Lower lobe of right lung (tissue), 2 donors: Measurements from ENCODE around the gene PET100. TPM values are rescaled to one million over a fixed set of nuclear protein-coding genes. Genes with fewer than 3 reads are reported as not detected.

Source experiments
- ATAC-seq, 2 donors: fragments of 200-7000 bp; cut with Tn5 transposase; one replicate each; pipeline ENCODE4 v1.9.1; 2020 to 2022; ENCODE audit warnings: mild to moderate bottlenecking in 2 of 2, moderate library complexity in 2 of 2
- DNase-seq: peaks from one replicate; pipeline ENCODE4 v3.0.0-alpha.2; 2020
- H3K27ac ChIP-seq: fragments of 200-600 bp; one replicate; pipeline ENCODE4 v1.8.0; 2022
- H3K27me3 ChIP-seq: fragments of 200-600 bp; one replicate; pipeline ENCODE4 v1.8.0; 2022; ENCODE audit warnings: low read depth
- H3K36me3 ChIP-seq: fragments of 200-600 bp; one replicate; pipeline ENCODE4 v1.8.0; 2022; ENCODE audit warnings: mild to moderate bottlenecking
- H3K4me1 ChIP-seq: fragments of 200-600 bp; one replicate; pipeline ENCODE4 v1.8.0; 2022
- H3K4me3 ChIP-seq: fragments of 200-600 bp; one replicate; pipeline ENCODE4 v1.8.0; 2022; ENCODE audit warnings: mild to moderate bottlenecking
- H3K9me3 ChIP-seq: fragments of 200-600 bp; one replicate; pipeline ENCODE4 v1.8.0; 2022
- intact Hi-C: fragments of 100-400 bp; cut with DNase I; formaldehyde crosslinking; loops from one replicate; pipeline ENCODE4 v1.11.0; 2022
- total RNA-seq: library from RNA; stranded (reverse); fragmentation: NEBNext Ultra II Directional; extraction: Animal tissue kit (Norgen Biotek cat#: 25700); gene quantifications from one replicate; pipeline ENCODE4 v1.2.1, GENCODE V29; 2021
- TF ChIP-seq, protein P1 (sequence below): fragments of 200-600 bp; IDR thresholded peaks from one replicate; pipeline ENCODE4 v1.8.0; 2022; ENCODE audit warnings: antibody characterized with exemption, mild to moderate bottlenecking
- donor health status: DM: no; HTN: yes; CAD: no; lungs with severe emphysema.

Gene PET100
- total RNA-seq, 1 donor from 2014 or later, result 82.6 TPM

DNA sequence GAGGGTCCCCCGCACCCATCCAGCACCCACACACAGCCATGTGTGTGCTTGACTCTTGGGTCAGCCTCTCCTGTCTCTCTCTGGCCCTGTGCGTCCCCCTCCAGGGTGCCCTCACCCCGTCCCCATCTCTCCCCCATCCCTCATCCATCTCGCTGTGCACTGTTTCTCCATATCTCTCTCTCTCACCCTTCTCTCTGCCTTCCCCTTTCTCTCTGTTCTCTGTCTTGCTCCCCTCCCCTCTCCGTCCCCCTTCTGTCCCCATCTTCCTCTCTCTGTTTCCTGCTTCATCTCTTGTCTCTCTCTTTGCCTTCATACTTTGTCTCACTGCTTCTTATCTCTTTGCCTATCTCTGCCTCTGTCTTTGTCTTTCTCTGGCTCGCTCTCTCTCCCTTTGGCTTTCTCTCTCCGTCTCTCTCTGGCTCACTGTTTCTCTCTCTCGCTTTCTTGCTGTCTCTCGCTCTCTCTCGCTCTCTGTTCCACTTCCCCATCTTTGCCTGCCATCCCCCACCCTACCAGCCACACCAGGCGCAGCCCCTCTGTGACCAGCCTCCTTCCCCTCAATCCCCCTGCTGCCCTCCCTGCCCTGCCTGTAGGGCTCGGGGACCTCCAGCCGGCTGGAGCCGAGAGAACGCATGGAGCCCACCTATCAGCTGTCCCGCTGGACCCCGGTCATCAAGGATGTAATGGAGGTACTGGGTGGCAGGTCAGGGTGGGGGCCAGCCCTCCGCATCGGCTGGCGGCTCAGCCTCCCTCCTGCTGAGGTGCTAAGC, 16.2 kb downstream of the PET100 start:
- no peaks in the 10 kb centered on the region for H3K27me3 ChIP-seq
- ATAC-seq (no peak), DNase-seq (no peak)
- no peak overlapping the region for H3K4me3 ChIP-seq
- H3K27ac ChIP-seq, result no peak overlapping the region
- no peaks in the 10 kb centered on the region for H3K4me1 ChIP-seq
- H3K9me3 ChIP-seq, result no peaks in the 10 kb centered on the region
- intact Hi-C loops, result no loop called here
- TF ChIP-seq, protein P1, sequence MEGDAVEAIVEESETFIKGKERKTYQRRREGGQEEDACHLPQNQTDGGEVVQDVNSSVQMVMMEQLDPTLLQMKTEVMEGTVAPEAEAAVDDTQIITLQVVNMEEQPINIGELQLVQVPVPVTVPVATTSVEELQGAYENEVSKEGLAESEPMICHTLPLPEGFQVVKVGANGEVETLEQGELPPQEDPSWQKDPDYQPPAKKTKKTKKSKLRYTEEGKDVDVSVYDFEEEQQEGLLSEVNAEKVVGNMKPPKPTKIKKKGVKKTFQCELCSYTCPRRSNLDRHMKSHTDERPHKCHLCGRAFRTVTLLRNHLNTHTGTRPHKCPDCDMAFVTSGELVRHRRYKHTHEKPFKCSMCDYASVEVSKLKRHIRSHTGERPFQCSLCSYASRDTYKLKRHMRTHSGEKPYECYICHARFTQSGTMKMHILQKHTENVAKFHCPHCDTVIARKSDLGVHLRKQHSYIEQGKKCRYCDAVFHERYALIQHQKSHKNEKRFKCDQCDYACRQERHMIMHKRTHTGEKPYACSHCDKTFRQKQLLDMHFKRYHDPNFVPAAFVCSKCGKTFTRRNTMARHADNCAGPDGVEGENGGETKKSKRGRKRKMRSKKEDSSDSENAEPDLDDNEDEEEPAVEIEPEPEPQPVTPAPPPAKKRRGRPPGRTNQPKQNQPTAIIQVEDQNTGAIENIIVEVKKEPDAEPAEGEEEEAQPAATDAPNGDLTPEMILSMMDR, result no peak
- H3K36me3 ChIP-seq, result peaks cover 40% of the 10 kb centered on the region

DNA sequence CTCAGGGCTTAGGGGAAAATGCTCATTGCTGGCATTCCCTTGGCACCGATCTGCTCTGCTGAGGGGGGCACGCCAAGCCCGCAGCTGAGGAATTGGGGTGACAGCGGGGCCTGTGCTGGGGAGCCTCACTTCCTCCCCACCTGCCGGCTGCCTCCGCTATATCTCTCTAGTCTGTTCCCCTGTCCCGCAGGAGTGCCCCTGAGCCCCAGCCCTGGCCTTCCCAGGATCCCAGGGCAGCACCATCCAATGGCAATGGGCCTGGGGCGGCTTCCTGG, 16.8 kb downstream of the PET100 start:
- Histone ChIP-seq H3K27ac (no peak overlapping the region), H3K9me3 (no peaks in the 10 kb centered on the region), H3K27me3 (no peaks in the 10 kb centered on the region), H3K4me1 (no peaks in the 10 kb centered on the region), H3K36me3 (peaks cover 38% of the 10 kb centered on the region), H3K4me3 (no peak overlapping the region)
- TF ChIP-seq, protein P1, result no peak
- intact Hi-C loops, result no loop called here
- no peak for ATAC-seq
- no peak for DNase-seq

DNA sequence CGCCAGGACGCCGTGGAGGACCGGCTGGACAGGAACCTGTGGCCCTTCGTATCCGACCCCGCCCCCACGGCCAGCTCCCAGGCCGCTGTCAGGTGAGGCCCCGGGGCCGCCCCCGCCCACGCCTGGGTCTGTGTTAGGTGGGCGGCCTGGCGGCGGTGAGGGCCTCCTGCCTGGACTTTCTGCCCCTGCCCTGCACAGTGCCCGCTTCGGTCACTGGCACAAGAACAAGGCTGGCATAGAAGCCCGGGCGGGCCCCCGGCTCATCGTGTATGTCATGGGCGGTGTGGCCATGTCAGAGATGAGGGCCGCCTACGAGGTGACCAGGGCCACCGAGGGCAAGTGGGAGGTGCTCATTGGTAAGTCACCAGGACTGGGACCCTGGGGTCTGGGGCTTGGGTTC, 17.6 kb downstream of the PET100 start:
- no peaks in the 10 kb centered on the region for H3K27me3 ChIP-seq
- intact Hi-C loops, result no loop called here
- TF ChIP-seq, protein P1, result no peak
- peaks cover 1% of the 10 kb centered on the region for H3K4me1 ChIP-seq
- DNase-seq (no peak), ATAC-seq (no peak)
- no peaks in the 10 kb centered on the region for H3K9me3 ChIP-seq
- peaks cover 31% of the 10 kb centered on the region for H3K36me3 ChIP-seq
- H3K4me3 ChIP-seq, result no peak overlapping the region
- no peak overlapping the region for H3K27ac ChIP-seq

DNA sequence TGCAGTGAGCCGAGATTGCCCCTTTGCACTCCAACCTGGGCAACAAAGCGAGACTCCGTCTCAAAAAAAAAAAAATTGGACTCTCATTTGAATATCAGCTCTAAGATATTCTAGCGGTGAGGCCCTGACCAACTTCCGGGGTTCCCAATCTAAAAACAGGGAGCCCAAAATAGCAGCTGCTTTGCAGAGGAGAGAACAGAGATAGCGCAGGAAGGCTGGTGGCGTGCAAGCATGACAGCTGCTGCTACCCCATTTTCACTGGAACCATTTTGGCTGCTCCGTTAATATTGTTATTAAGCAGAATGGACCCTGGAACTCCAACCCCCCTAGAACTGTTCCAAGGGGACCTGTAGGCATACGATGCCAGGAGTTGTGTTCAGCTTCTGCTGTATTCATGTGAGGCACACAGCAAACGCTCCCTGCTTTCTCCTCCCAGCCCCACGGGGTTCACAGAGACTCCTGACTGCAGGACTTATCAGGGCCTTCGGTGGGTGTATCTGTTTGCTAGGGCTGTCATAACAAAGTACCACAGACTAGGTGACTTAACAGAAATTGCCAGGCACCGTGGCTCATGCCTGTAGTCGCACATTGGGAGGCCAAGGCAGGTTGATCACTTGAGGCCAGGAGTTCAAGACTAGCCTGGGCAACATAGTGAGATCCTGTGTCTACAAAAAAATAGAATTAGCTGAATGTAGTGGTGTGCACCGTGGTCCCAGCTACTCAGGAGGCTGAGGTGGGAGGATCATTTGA, 18.8 kb downstream of the PET100 start:
- intact Hi-C loops, result no loop called here
- peaks cover 10% of the 10 kb centered on the region for H3K4me1 ChIP-seq
- no peak for ATAC-seq

DNA sequence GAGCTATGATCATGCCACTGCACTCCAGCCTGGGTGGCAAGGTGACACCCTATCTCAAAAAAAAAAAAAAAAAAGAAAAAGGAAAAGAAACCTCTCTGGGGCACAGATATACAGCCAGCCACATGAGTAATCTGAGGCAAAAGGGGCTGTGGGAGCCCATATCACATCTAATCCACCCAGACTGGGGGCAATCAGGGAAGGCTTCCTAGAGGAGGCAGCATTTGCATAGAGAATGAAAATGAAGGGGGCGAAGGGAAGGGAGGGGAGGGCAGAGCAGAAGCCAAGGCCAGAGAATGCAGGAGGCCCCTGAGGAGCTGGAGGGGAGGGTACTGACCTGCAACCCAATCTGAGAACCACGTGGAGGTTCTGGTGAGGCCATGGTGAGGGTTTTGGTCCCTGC, 20.6 kb downstream of the PET100 start:
- Histone ChIP-seq H3K27me3 (no peaks in the 10 kb centered on the region), H3K4me1 (peaks cover 21% of the 10 kb centered on the region), H3K27ac (no peak overlapping the region), H3K4me3 (no peak overlapping the region), H3K9me3 (no peaks in the 10 kb centered on the region), H3K36me3 (peaks cover 17% of the 10 kb centered on the region)
- DNase-seq (no peak), ATAC-seq (no peak)
- intact Hi-C loops, result no loop called here
- TF ChIP-seq, protein P1, result no peak

More for the DNA sequence above, 18.8 kb downstream of the PET100 start:
- no peak for DNase-seq
- H3K27ac ChIP-seq, result no peak overlapping the region
- H3K36me3 ChIP-seq, result peaks cover 26% of the 10 kb centered on the region
- H3K4me3 ChIP-seq, result no peak overlapping the region
- H3K9me3 ChIP-seq, result no peaks in the 10 kb centered on the region
- TF ChIP-seq, protein P1, result no peak
- H3K27me3 ChIP-seq, result no peaks in the 10 kb centered on the region
